Osteoblast (primary cell): ENCODE measurements around the gene EPS8L2. TPM values are rescaled to one million over a fixed set of nuclear protein-coding genes. Genes with fewer than 3 reads are reported as not detected.

Source experiments
- DNase-seq: peaks from one replicate; pipeline ENCODE4 v3.0.0; 2011; ENCODE audit warnings: low spot score, mixed read lengths; ENCODE audit not compliant: insufficient read length; ENCODE audit errors: missing footprints
- H2AFZ ChIP-seq: 2 replicates; pipeline ENCODE4 v1.6.0; 2011; ENCODE audit warnings: mild to moderate bottlenecking, low read length
- H3K27ac ChIP-seq: 2 replicates; pipeline ENCODE4 v1.5.1; 2011; ENCODE audit warnings: mild to moderate bottlenecking, low read depth, low read length, moderate library complexity
- H3K27me3 ChIP-seq: 2 replicates; pipeline ENCODE4 v1.6.0; 2012; ENCODE audit warnings: mild to moderate bottlenecking, control low read depth, inconsistent platforms, low read length, moderate library complexity; ENCODE audit not compliant: insufficient read depth
- H3K36me3 ChIP-seq: 2 replicates; pipeline ENCODE4 v1.5.1; 2011; ENCODE audit warnings: mild to moderate bottlenecking, low read length, control low read depth, moderate library complexity; ENCODE audit not compliant: insufficient read depth
- H3K4me1 ChIP-seq: 2 replicates; pipeline ENCODE4 v1.5.1; 2011; ENCODE audit warnings: mild to moderate bottlenecking, low read length, control low read depth, moderate library complexity; ENCODE audit not compliant: insufficient read depth
- H3K4me2 ChIP-seq: 2 replicates; pipeline ENCODE4 v1.6.0; 2011; ENCODE audit warnings: mild to moderate bottlenecking, low read length; ENCODE audit not compliant: insufficient read depth
- H3K4me3 ChIP-seq: fragments of 200-600 bp; sonication (generic); 3 replicates; pipeline ENCODE4 v1.5.1; 2012; ENCODE audit warnings: mild to moderate bottlenecking, low read length, inconsistent platforms; ENCODE audit not compliant: insufficient read depth
- H3K79me2 ChIP-seq: 2 replicates; pipeline ENCODE4 v1.6.0; 2012; ENCODE audit warnings: mild to moderate bottlenecking, low read length, control low read depth, inconsistent platforms; ENCODE audit not compliant: insufficient read depth
- H3K9me3 ChIP-seq: 2 replicates; pipeline ENCODE4 v1.5.1; 2011; ENCODE audit warnings: low read depth, low read length, control low read depth
- H4K20me1 ChIP-seq: 2 replicates; pipeline ENCODE4 v1.6.0; 2012; ENCODE audit warnings: mild to moderate bottlenecking, low read length, control low read depth; ENCODE audit not compliant: insufficient read depth
- total RNA-seq: library from RNA; depleted of rRNA; stranded (reverse); fragments of >200 nt; gene quantifications from 2 replicates; pipeline ENCODE4 v1.2.3, GENCODE V29; 2012
- TF ChIP-seq, protein P1 (sequence below): IDR thresholded peaks from 2 replicates; pipeline ENCODE4 v1.5.1; 2011; ENCODE audit warnings: mild to moderate bottlenecking, low read depth, low read length, moderate library complexity; ENCODE audit errors: extremely low read depth

The EPS8L2 gene
- total RNA-seq, 1 donor, result 29.7 TPM

- H4K20me1 ChIP-seq, result peaks cover 57% of the 10 kb centered on the region
- H3K79me2 ChIP-seq, result peaks cover 90% of the 10 kb centered on the region
- H2AFZ ChIP-seq, result no peak overlapping the region
- DNase-seq, result no peak
- H3K4me1 ChIP-seq, result peaks cover 20% of the 10 kb centered on the region
- TF ChIP-seq, protein P1, sequence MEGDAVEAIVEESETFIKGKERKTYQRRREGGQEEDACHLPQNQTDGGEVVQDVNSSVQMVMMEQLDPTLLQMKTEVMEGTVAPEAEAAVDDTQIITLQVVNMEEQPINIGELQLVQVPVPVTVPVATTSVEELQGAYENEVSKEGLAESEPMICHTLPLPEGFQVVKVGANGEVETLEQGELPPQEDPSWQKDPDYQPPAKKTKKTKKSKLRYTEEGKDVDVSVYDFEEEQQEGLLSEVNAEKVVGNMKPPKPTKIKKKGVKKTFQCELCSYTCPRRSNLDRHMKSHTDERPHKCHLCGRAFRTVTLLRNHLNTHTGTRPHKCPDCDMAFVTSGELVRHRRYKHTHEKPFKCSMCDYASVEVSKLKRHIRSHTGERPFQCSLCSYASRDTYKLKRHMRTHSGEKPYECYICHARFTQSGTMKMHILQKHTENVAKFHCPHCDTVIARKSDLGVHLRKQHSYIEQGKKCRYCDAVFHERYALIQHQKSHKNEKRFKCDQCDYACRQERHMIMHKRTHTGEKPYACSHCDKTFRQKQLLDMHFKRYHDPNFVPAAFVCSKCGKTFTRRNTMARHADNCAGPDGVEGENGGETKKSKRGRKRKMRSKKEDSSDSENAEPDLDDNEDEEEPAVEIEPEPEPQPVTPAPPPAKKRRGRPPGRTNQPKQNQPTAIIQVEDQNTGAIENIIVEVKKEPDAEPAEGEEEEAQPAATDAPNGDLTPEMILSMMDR, result no peak
- peak overlapping the region; percentile 48 for H3K27ac ChIP-seq
- H3K4me2 ChIP-seq, result peak overlapping the region; percentile 91
- peaks cover 38% of the 10 kb centered on the region for H3K36me3 ChIP-seq
- peak overlapping the region; percentile 88 for H3K4me3 ChIP-seq
- no peaks in the 10 kb centered on the region for H3K27me3 ChIP-seq
- no peaks in the 10 kb centered on the region for H3K9me3 ChIP-seq
These were observed 70.2 kb downstream of the EPS8L2 start for GRCh38 chr11:776263-776560.

DNA sequence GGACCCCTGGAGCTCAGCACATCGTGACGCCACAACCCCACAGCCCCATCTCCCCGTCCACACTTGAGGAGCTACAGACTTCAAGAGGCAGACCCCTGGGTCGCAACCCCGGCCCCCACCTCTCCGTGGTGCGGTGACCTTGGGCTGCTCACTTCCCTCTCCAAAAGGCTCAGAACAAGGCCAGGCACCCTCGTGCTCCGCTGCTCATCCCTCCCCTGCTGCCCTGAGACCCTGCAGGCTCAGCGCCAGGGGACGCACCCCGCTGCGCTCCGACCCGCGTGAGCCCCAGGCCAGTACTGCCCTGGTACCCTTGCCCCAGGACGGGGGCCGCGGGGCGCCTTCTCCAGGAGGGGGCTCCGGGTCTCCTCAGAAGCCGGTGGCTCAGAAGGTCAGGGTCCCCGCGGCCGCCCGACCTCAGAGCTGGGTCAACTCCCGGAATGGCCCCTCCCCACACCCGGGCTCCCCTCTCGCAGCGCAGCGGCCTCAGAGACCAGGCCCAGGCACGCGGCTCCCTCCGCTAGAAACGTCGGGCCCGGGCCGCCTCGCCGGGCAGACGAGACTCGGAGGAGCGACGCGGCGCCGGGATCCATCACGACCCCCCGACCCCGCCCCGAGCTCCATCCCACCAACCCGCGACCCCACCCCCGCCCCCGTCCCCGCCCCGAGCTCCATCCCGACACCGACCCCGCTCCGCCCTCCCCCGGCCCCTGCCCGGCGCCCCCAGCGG, 70.7 kb downstream of the EPS8L2 start:
- H3K9me3 ChIP-seq, result no peaks in the 10 kb centered on the region
- peak overlapping the region; percentile 88 for H3K4me3 ChIP-seq
- DNase-seq, result peak; percentile 95
- H3K27ac ChIP-seq, result peak overlapping the region; percentile 48
- H3K79me2 ChIP-seq, result peaks cover 87% of the 10 kb centered on the region
- H3K36me3 ChIP-seq, result peaks cover 32% of the 10 kb centered on the region
- TF ChIP-seq, protein P1, result no peak
- H3K4me2 ChIP-seq, result peak overlapping the region; percentile 91
- peaks cover 56% of the 10 kb centered on the region for H4K20me1 ChIP-seq
- peaks cover 20% of the 10 kb centered on the region for H3K4me1 ChIP-seq
- H3K27me3 ChIP-seq, result no peaks in the 10 kb centered on the region
- no peak overlapping the region for H2AFZ ChIP-seq

Other genes with a start within 250 kb of the EPS8L2 start
- gene RNH1, start 199.0 kb upstream of the EPS8L2 start, total RNA-seq, result 441 and 506 TPM in 2 replicates
- 28.6 and 35.7 TPM in 2 replicates for gene HRAS, start 170.7 kb upstream of the EPS8L2 start, total RNA-seq
- 0.88 and 1.1 TPM in 2 replicates for gene LRRC56, start 168.7 kb upstream of the EPS8L2 start, total RNA-seq
- gene LMNTD2, start 145.5 kb upstream of the EPS8L2 start, total RNA-seq, result 0.29 and 0.36 TPM in 2 replicates
- 2.4 and 6.2 TPM in 2 replicates for gene RASSF7, start 145.3 kb upstream of the EPS8L2 start, total RNA-seq
- gene PHRF1, start 129.8 kb upstream of the EPS8L2 start, total RNA-seq, result 23.9 and 27.5 TPM in 2 replicates
- 11.5 and 21.4 TPM in 2 replicates for gene IRF7, start 90.3 kb upstream of the EPS8L2 start, total RNA-seq
- gene CDHR5, start 81.3 kb upstream of the EPS8L2 start, total RNA-seq, result not detected in 2 replicates
- not detected in 2 replicates for gene SCT, start 79.0 kb upstream of the EPS8L2 start, total RNA-seq
- under 0.01 TPM in 1 of 2 replicates, not detected in the other for gene DRD4, start 69.0 kb upstream of the EPS8L2 start, total RNA-seq
- 38.0 and 44.2 TPM in 2 replicates for gene DEAF1, start 11.0 kb upstream of the EPS8L2 start, total RNA-seq
- gene TMEM80, start 10.4 kb upstream of the EPS8L2 start, total RNA-seq, result 17.4 and 21.2 TPM in 2 replicates
- gene TALDO1, start 41.2 kb downstream of the EPS8L2 start, total RNA-seq, result 204 TPM in 2 replicates
- 31.5 and 37.3 TPM in 2 replicates for gene GATD1, start 71.3 kb downstream of the EPS8L2 start, total RNA-seq
- not detected in 2 replicates for gene CEND1, start 83.9 kb downstream of the EPS8L2 start, total RNA-seq
- 8.0 and 9.0 TPM in 2 replicates for gene SLC25A22, start 92.0 kb downstream of the EPS8L2 start, total RNA-seq
- 5.9 and 6.5 TPM in 2 replicates for gene PIDD1, start 99.0 kb downstream of the EPS8L2 start, total RNA-seq
- 227 and 386 TPM in 2 replicates for gene RPLP2, start 103.7 kb downstream of the EPS8L2 start, total RNA-seq
- gene PNPLA2, start 112.7 kb downstream of the EPS8L2 start, total RNA-seq, result 32.1 and 32.6 TPM in 2 replicates
- 0.59 and 0.72 TPM in 2 replicates for gene CRACR2B, start 121.7 kb downstream of the EPS8L2 start, total RNA-seq
- gene CD151, start 126.7 kb downstream of the EPS8L2 start, total RNA-seq, result 366 and 416 TPM in 2 replicates
- 47.4 and 60.8 TPM in 2 replicates for gene POLR2L, start 136.3 kb downstream of the EPS8L2 start, total RNA-seq
- gene TSPAN4, start 136.6 kb downstream of the EPS8L2 start, total RNA-seq, result 168 and 186 TPM in 2 replicates
- gene CHID1, start 204.6 kb downstream of the EPS8L2 start, total RNA-seq, result 43.9 and 48.9 TPM in 2 replicates
- gene AP2A2, start 219.6 kb downstream of the EPS8L2 start, total RNA-seq, result 48.0 and 50.7 TPM in 2 replicates